ENCODE measurements around the gene PILRA. TPM values are rescaled to one million over a fixed set of nuclear protein-coding genes. Genes with fewer than 3 reads are reported as not detected.

PILRA gene
- total and polyA plus RNA-seq, 2 of the 8 experiments (the other 6 are each of a cell fraction or from before 2014, with no cell fraction given): 7.6 to 10.6 TPM

DNA sequence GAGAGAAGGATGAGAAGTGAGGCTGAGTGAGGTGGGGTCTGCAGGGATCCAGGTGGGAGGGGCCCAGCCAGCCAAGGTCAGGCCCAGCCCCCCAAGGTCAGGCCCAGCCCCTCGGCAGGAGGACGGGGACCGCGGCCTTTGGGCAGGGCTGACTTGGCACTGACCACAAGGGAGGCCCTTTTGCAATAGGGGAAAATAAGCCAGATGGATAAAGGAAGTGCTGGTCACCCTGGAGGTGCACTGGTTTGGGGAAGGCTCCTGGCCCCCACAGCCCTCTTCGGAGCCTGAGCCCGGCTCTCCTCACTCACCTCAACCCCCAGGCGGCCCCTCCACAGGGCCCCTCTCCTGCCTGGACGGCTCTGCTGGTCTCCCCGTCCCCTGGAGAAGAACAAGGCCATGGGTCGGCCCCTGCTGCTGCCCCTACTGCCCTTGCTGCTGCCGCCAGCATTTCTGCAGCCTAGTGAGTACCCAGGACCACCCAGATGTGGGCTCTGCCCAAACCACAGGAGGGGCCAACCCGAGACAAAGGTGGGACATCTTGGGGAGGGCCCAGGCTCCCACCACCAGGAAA lies at the start of gene PILRA (continued):
- no peak for TF ChIP-seq ZNF274 (IDR thresholded peaks at IDR 0.05; ENCODE audit: borderline replicate concordance, extremely low read depth, low read length)
- TF ChIP-seq POLR2A (IDR thresholded peaks at IDR 0.05; ENCODE audit: control extremely low read depth in 1 of 2, low read depth in 2 of 2, low read length in 2 of 2): no peak
- TF ChIP-seq EP300 (IDR thresholded peaks at IDR 0.05; ENCODE audit: borderline replicate concordance in 1 of 2, low read depth in 2 of 2, low read length in 2 of 2): no peak
- TF ChIP-seq, protein P1, sequence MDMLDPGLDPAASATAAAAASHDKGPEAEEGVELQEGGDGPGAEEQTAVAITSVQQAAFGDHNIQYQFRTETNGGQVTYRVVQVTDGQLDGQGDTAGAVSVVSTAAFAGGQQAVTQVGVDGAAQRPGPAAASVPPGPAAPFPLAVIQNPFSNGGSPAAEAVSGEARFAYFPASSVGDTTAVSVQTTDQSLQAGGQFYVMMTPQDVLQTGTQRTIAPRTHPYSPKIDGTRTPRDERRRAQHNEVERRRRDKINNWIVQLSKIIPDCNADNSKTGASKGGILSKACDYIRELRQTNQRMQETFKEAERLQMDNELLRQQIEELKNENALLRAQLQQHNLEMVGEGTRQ (IDR thresholded peaks at IDR 0.05; ENCODE audit: low read length): no peak
- TF ChIP-seq, protein P2, sequence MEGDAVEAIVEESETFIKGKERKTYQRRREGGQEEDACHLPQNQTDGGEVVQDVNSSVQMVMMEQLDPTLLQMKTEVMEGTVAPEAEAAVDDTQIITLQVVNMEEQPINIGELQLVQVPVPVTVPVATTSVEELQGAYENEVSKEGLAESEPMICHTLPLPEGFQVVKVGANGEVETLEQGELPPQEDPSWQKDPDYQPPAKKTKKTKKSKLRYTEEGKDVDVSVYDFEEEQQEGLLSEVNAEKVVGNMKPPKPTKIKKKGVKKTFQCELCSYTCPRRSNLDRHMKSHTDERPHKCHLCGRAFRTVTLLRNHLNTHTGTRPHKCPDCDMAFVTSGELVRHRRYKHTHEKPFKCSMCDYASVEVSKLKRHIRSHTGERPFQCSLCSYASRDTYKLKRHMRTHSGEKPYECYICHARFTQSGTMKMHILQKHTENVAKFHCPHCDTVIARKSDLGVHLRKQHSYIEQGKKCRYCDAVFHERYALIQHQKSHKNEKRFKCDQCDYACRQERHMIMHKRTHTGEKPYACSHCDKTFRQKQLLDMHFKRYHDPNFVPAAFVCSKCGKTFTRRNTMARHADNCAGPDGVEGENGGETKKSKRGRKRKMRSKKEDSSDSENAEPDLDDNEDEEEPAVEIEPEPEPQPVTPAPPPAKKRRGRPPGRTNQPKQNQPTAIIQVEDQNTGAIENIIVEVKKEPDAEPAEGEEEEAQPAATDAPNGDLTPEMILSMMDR (IDR thresholded peaks at IDR 0.05; ENCODE audit: control extremely low read depth in 1 of 3, insufficient read depth in 1 of 3, low read depth in 1 of 3, low read length in 3 of 3): no peak
- no peak for TF ChIP-seq HDAC2 (IDR thresholded peaks at IDR 0.05; ENCODE audit: borderline replicate concordance in 1 of 2, low read depth in 2 of 2, low read length in 2 of 2)
- no peak for TF ChIP-seq CHD1 (IDR thresholded peaks at IDR 0.05; ENCODE audit: low read depth, low read length)
- no peak for TF ChIP-seq SIX5 (IDR thresholded peaks at IDR 0.05; ENCODE audit: low read depth, low read length)
- no peak for TF ChIP-seq HDAC6 (IDR thresholded peaks at IDR 0.05; ENCODE audit: low read depth, low read length)
- no peak for TF ChIP-seq SP4 (IDR thresholded peaks at IDR 0.05; ENCODE audit: low read length)
